GM12878 (cell line): ENCODE measurements around the gene PRMT2. TPM values are rescaled to one million over a fixed set of nuclear protein-coding genes. Genes with fewer than 3 reads are reported as not detected.

ENCODE experiments used
- ATAC-seq: fragments of 200-7000 bp; cut with Tn5 transposase; 3 replicates; pipeline ENCODE4 v1.9.1; 2020; ENCODE audit warnings: mild to moderate bottlenecking, moderate library complexity
- BruUV-seq: library from RNA; stranded (reverse); fragments of 400-500 nt; replicated peaks from 2 replicates; lab custom pipeline; 2021; lab: Mats Ljungman, UMichigan
- CTCF ChIA-PET: fragments of 300-600 bp; sonication (Branson Sonifier 250); formaldehyde crosslinking; extraction: SDS; loops from one replicate; lab custom pipeline; 2021; ENCODE audit warnings: inconsistent platforms; lab: Yijun Ruan, JAX
- POLR2A ChIA-PET: fragments of 350-600 bp; formaldehyde crosslinking; extraction: SDS; loops from one replicate; lab custom pipeline; 2021; ENCODE audit warnings: inconsistent platforms; lab: Charles Lee
- RAD21 ChIA-PET: fragments of 300-600 bp; sonication (Branson Sonifier 250); formaldehyde crosslinking; loops from one replicate; lab custom pipeline; 2023; ENCODE audit warnings: antibody characterized with exemption; ENCODE audit not compliant: unreplicated experiment; lab: Charles Lee
- SMC1A ChIA-PET: fragments of 300-600 bp; sonication (Branson Sonifier 250); formaldehyde crosslinking; loops from one replicate; lab custom pipeline; 2023; ENCODE audit not compliant: unreplicated experiment, uncharacterized antibody; lab: Charles Lee
- DNase-seq: peaks from one replicate; pipeline ENCODE4 v3.0.0-alpha.2; 2011; ENCODE audit warnings: low read depth, low spot score
- FAIRE-seq: peaks from 3 replicates; lab custom pipeline; 2011; peaks lifted over from hg19 to GRCh38; lab: Jason Lieb, UNC
- H2AFZ ChIP-seq: 2 replicates; pipeline ENCODE4 v1.6.0; 2011; ENCODE audit warnings: low read depth, low read length, control low read depth; ENCODE audit not compliant: control insufficient read depth
- H3K27ac ChIP-seq: 2 replicates; pipeline ENCODE4 v1.5.1; 2011; ENCODE audit warnings: control low read depth; ENCODE audit not compliant: control insufficient read depth, insufficient read depth
- H3K27me3 ChIP-seq, 2 experiments: replicated peaks in 1 of 2; 2 replicates each; pipeline versions ENCODE4 v1.6.0 to v1.6.1; 2011; ENCODE audit warnings: low read length in 1 of 2; ENCODE audit not compliant: control insufficient read depth in 2 of 2, insufficient read depth in 2 of 2
- H3K36me3 ChIP-seq, 2 experiments: 2 replicates each; pipeline ENCODE4 v1.5.1; 2011; ENCODE audit warnings: low read length in 1 of 2; ENCODE audit not compliant: control insufficient read depth in 2 of 2, insufficient read depth in 2 of 2
- H3K4me1 ChIP-seq: 2 replicates; pipeline ENCODE4 v1.6.1; 2011; ENCODE audit warnings: mild to moderate bottlenecking, low read length, moderate library complexity, mixed read lengths; ENCODE audit not compliant: control insufficient read depth, insufficient read depth
- H3K4me2 ChIP-seq: 2 replicates; pipeline ENCODE4 v1.6.0; 2011; ENCODE audit warnings: control low read depth; ENCODE audit not compliant: control insufficient read depth, insufficient read depth
- H3K4me3 ChIP-seq: fragments of 200-600 bp; sonication (generic); 2 replicates; pipeline ENCODE4 v1.5.1; 2016
- H3K79me2 ChIP-seq: 2 replicates; pipeline ENCODE4 v1.6.0; 2011; ENCODE audit warnings: low read length; ENCODE audit not compliant: control insufficient read depth, insufficient read depth
- H3K9ac ChIP-seq: 2 replicates; pipeline ENCODE4 v1.8.0; 2011; ENCODE audit warnings: low read length, control low read depth, mixed read lengths; ENCODE audit not compliant: control insufficient read depth, insufficient read depth
- H3K9me3 ChIP-seq: replicated peaks from 3 replicates; pipeline ENCODE4 v1.5.1; 2011; ENCODE audit warnings: mild to moderate bottlenecking, low read length; ENCODE audit not compliant: control insufficient read depth, insufficient read depth
- H4K20me1 ChIP-seq: 2 replicates; pipeline ENCODE4 v1.6.0; 2011; ENCODE audit not compliant: control insufficient read depth, insufficient read depth
- ASH2L ChIP-seq: fragments of 300-600, 200-600 bp; sonication (generic); IDR thresholded peaks from 2 replicates; pipeline ENCODE4 v1.6.1; 2017; ENCODE audit warnings: low read depth, mild to moderate bottlenecking, borderline replicate concordance
- MEF2A ChIP-seq: IDR thresholded peaks from 2 replicates; pipeline ENCODE4 v1.6.1; 2011; ENCODE audit warnings: low read depth, mild to moderate bottlenecking, low read length, moderate library complexity; ENCODE audit not compliant: insufficient read depth
- RAD51 ChIP-seq: fragments of 450-650 bp; IDR thresholded peaks from 2 replicates; pipeline ENCODE4 v1.6.1; 2016; ENCODE audit warnings: moderate library complexity, mild to moderate bottlenecking, inconsistent platforms
- SIN3A ChIP-seq: IDR thresholded peaks from 2 replicates; pipeline ENCODE4 v1.6.1; 2012; ENCODE audit warnings: low read depth, low read length, improper control_type of control experiment
- SMC3 ChIP-seq: IDR thresholded peaks from 2 replicates; pipeline ENCODE4 v1.6.1; 2011; ENCODE audit warnings: low read length, improper control_type of control experiment, borderline replicate concordance
- TAF1 ChIP-seq: IDR thresholded peaks from 2 replicates; pipeline ENCODE4 v1.6.1; 2011; ENCODE audit warnings: mild to moderate bottlenecking, low read depth, low read length, borderline replicate concordance
- WRNIP1 ChIP-seq: IDR thresholded peaks from 2 replicates; pipeline ENCODE4 v1.6.1; 2011; ENCODE audit warnings: low read depth, low read length, improper control_type of control experiment, borderline replicate concordance
- WGBS: methylation state at CpG from one replicate; pipeline ENCODE4 v1.1.6; 2016; ENCODE audit warnings: low lambda C conversion rate; ENCODE audit not compliant: insufficient replicate concordance, insufficient coverage; ENCODE audit errors: missing lambda C conversion rate; 5-methylcytosine and 5-hydroxymethylcytosine counted together
- in situ Hi-C: fragments of 300-500 bp; cut with MboI; formaldehyde crosslinking; loops from 9 replicates; pipeline ENCODE4 v1.14.3; 2018; ENCODE audit warnings: mixed read lengths
- intact Hi-C: fragments of 100-400 bp; cut with micrococcal nuclease; formaldehyde crosslinking; loops from one replicate; pipeline ENCODE4 v1.14.2; 2022; ENCODE audit not compliant: unreplicated experiment
- polyA plus RNA-seq, 11 experiments: library from polyadenylated mRNA; depleted of rRNA in 4 of 11; unstranded in 6 of 11; stranded (reverse) in 5 of 11; fragments of >200 nt; fragmentation: Nextera tagmentation in 4 of 11; fragmentation: Illumina TruSeq in 1 of 11; extraction: Ambion mirVana in 4 of 11; extraction: Trizol in 1 of 11; gene quantifications; 1 replicate in 1 of 11; 2 replicates in 10 of 11; pipeline versions ENCODE4 v1.2.1 to v1.2.3, GENCODE V29; 2011 to 2016; ENCODE audit warnings: inconsistent platforms in 2 of 11, missing spikeins in 2 of 11, low read depth in 1 of 11
- total RNA-seq, 4 experiments: library from RNA; depleted of rRNA in 3 of 4; stranded (reverse); fragments of >200 nt in 3 of 4; fragmentation: Illumina TruSeq in 1 of 4; extraction: Trizol in 1 of 4; gene quantifications; 2 replicates each; pipeline versions ENCODE4 v1.2.1 to v1.2.3, GENCODE V29; 2013 to 2021
- TF ChIP-seq, protein P1 (sequence below): IDR thresholded peaks from 2 replicates; pipeline ENCODE4 v1.6.1; 2012; ENCODE audit warnings: mild to moderate bottlenecking, low read depth, low read length
- TF ChIP-seq, protein P2 (sequence below): fragments of 450-650 bp; IDR thresholded peaks from 2 replicates; pipeline ENCODE4 v1.6.1; 2017; ENCODE audit warnings: mild to moderate bottlenecking

PRMT2 gene
- total and polyA plus RNA-seq, 10 of the 15 experiments (the other 5 are each of a cell fraction or from before 2014, with no cell fraction given), result 16.1 to 48.6 (median 36.2) TPM

GRCh38 chr21:46620846-46621245 is 14.6 kb upstream of the PRMT2 start:
- SMC1A ChIA-PET, result interaction anchor here (1.1 kb wide), 1 partner anchor 15 kb away, joined by 3 read pairs; the partner anchor contains the start of gene S100B
- in situ Hi-C loops (no loop called here), intact Hi-C loops (no loop called here)
- peaks cover 7% of the 10 kb centered on the region for H3K4me1 ChIP-seq
- H3K9me3 ChIP-seq, result no peaks in the 10 kb centered on the region; the same call in 2 of the 3 replicates
- H3K9ac ChIP-seq, result no peak overlapping the region
- RAD21 ChIA-PET, result no interaction called here
- H3K4me2 ChIP-seq, result no peak overlapping the region
- TF ChIP-seq, protein P1, sequence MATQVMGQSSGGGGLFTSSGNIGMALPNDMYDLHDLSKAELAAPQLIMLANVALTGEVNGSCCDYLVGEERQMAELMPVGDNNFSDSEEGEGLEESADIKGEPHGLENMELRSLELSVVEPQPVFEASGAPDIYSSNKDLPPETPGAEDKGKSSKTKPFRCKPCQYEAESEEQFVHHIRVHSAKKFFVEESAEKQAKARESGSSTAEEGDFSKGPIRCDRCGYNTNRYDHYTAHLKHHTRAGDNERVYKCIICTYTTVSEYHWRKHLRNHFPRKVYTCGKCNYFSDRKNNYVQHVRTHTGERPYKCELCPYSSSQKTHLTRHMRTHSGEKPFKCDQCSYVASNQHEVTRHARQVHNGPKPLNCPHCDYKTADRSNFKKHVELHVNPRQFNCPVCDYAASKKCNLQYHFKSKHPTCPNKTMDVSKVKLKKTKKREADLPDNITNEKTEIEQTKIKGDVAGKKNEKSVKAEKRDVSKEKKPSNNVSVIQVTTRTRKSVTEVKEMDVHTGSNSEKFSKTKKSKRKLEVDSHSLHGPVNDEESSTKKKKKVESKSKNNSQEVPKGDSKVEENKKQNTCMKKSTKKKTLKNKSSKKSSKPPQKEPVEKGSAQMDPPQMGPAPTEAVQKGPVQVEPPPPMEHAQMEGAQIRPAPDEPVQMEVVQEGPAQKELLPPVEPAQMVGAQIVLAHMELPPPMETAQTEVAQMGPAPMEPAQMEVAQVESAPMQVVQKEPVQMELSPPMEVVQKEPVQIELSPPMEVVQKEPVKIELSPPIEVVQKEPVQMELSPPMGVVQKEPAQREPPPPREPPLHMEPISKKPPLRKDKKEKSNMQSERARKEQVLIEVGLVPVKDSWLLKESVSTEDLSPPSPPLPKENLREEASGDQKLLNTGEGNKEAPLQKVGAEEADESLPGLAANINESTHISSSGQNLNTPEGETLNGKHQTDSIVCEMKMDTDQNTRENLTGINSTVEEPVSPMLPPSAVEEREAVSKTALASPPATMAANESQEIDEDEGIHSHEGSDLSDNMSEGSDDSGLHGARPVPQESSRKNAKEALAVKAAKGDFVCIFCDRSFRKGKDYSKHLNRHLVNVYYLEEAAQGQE, result no peak
- no peak for TF ChIP-seq ASH2L
- TF ChIP-seq, protein P2, sequence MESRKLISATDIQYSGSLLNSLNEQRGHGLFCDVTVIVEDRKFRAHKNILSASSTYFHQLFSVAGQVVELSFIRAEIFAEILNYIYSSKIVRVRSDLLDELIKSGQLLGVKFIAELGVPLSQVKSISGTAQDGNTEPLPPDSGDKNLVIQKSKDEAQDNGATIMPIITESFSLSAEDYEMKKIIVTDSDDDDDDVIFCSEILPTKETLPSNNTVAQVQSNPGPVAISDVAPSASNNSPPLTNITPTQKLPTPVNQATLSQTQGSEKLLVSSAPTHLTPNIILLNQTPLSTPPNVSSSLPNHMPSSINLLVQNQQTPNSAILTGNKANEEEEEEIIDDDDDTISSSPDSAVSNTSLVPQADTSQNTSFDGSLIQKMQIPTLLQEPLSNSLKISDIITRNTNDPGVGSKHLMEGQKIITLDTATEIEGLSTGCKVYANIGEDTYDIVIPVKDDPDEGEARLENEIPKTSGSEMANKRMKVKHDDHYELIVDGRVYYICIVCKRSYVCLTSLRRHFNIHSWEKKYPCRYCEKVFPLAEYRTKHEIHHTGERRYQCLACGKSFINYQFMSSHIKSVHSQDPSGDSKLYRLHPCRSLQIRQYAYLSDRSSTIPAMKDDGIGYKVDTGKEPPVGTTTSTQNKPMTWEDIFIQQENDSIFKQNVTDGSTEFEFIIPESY, result no peak
- no peak for TF ChIP-seq SMC3
- no peak for TF ChIP-seq SIN3A
- no peak for TF ChIP-seq MEF2A
- no peak for TF ChIP-seq RAD51
- no peak for TF ChIP-seq TAF1
- no peak for TF ChIP-seq WRNIP1
- DNase-seq, result no peak
- FAIRE-seq, result no peak
- ATAC-seq, result no peak
- no TSS peak for BruUV-seq
- H3K4me3 ChIP-seq, result no peak overlapping the region
- no peak overlapping the region for H3K27ac ChIP-seq
- CTCF ChIA-PET, result no interaction called here
- POLR2A ChIA-PET, result no interaction called here
- H3K79me2 ChIP-seq, result no peaks in the 10 kb centered on the region
- H2AFZ ChIP-seq, result no peak overlapping the region
- no peaks in the 10 kb centered on the region for H3K36me3 ChIP-seq
- no peaks in the 10 kb centered on the region for H4K20me1 ChIP-seq
- whole genome bisulfite sequencing, result 67% methylated on average over 7 of the region's 7 CpGs
- H3K27me3 ChIP-seq, result no peaks in the 10 kb centered on the region; a peak in 1 of 4 replicates
